GM13977 (cell line): ENCODE results near the gene S100P.
A peak's percentile ranks its signal among the peaks of the same experiment; 100 is the strongest.

Experiments used
- DNase-seq: peaks from one replicate; pipeline ENCODE4 v3.0.0; 2012; ENCODE audit warnings: low spot score
- CTCF ChIP-seq: IDR thresholded peaks from 2 replicates; pipeline ENCODE4 v1.5.1; 2012; ENCODE audit warnings: mild to moderate bottlenecking, control low read depth; ENCODE audit not compliant: insufficient read depth; ENCODE audit errors: extremely low read depth, missing control alignments
- in situ Hi-C: fragments of 300-500 bp; cut with MboI; formaldehyde crosslinking; loops from one replicate; pipeline ENCODE4 v1.12.0; 2022; ENCODE audit warnings: low sequenced_read_pairs, low pct_unique_long_range_greater_than_20kb, mixed read lengths, inconsistent platforms; ENCODE audit not compliant: unreplicated experiment

Gene S100P

GRCh38 chr4:6739920-6740319, 46.2 kb downstream of the S100P start:
- in situ Hi-C loops: no loop called here
- TF ChIP-seq CTCF: no peak
- no peak for DNase-seq

DNA sequence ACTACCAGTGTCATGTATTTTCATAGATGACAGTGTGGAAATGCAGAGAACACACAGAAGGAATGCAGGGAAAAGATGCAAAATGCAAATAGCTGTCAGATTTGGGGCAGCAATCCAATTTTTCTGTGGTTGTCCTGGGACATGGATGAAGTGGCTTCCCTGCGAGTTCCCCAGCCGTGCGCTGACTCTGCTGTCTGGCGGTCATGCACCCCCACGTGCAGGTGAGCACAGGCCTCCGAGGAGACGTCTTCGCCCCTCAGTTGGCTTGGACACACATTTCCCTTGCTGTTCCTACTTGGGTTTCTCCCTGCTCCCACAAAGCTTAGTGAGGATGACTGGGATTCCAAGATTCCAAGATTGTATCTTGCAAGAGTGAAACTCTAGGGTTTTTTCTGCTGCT, 46.7 kb downstream of the S100P start:
- in situ Hi-C loops: no loop called here
- no peak for TF ChIP-seq CTCF
- no peak for DNase-seq

- DNase-seq: no peak
- TF ChIP-seq CTCF: no peak
- in situ Hi-C loops: no loop called here
Observed at GRCh38 chr4:6742507-6742906, 48.8 kb downstream of the S100P start.

DNA sequence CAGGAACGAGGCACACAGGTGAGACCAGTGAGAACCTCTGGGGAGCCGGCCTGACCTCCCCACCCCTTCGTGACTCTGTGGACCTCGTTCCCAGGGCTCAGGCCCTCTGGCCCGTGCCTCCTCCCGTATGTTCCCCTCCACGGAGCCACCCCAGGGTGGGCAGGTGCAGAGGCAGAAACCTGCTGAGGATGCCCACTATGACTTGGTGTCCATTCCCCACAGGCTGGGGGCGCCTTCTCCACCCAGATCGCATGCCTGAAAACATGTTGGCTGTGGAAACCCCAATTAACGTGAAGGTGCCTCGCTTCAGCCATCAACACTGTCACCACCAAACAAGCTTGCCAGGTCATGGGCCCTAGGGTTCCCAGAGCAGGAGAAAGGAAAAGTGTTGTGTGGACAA, 49.3 kb downstream of the S100P start:
- TF ChIP-seq CTCF: peak; percentile 10
- no peak for DNase-seq
- in situ Hi-C loops: no loop called here
